GM21619 (cell line): Measurements from ENCODE around the gene CAPG.
"Not testable (repeated sequence)": the region's sequence is repeated elsewhere in the genome, so short reads cannot be mapped to it uniquely, and the experiment has no call there.

Experiments used
- ATAC-seq: cut with Tn5 transposase; IDR thresholded peaks from one replicate; pipeline ENCODE4 v1.9.1; 2021; ENCODE audit not compliant: unreplicated experiment

CAPG gene, protein sequence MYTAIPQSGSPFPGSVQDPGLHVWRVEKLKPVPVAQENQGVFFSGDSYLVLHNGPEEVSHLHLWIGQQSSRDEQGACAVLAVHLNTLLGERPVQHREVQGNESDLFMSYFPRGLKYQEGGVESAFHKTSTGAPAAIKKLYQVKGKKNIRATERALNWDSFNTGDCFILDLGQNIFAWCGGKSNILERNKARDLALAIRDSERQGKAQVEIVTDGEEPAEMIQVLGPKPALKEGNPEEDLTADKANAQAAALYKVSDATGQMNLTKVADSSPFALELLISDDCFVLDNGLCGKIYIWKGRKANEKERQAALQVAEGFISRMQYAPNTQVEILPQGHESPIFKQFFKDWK

DNA sequence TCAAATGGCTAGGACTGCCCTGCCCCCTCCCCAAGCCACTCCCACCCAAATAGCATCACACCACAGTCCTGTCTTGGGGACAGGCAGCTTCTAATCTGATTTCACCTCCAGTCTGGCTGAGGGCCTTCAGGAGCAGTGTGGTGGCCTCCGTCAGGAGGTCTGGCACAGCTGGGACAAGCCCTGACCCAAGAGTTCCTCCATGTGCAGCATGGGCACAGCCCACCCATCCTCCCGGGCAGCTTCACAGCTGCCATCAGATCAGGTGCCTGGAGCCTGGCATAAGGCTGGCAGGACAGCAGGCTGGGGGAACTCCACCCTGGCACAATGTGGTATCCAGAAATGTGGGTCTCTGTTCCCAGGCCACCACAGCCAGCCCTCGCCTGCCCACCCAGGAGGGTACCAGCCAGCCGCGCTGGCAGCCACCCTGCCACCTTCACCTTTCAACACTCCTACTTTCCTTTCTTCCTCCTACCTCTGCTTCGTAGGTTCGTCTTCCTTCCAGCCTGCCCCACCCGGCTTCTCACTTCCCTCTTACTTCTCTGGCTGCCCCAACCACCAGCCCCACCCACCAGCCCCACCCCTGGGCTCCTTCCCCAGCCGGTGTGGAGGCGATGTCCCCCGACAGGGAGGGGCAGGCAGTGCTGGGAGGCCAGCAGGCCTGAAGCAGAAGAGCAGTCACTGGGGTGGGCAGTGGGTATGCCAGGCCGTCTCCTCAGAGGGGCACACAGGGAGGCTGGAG lies at the start of gene CAPG:
Gene CAPG (minus strand): TSS at position 522 of the 739 bp plus-strand sequence. CDS start 8,221 bp downstream, outside the sequence.
- ATAC-seq = peak; percentile 56

DNA sequence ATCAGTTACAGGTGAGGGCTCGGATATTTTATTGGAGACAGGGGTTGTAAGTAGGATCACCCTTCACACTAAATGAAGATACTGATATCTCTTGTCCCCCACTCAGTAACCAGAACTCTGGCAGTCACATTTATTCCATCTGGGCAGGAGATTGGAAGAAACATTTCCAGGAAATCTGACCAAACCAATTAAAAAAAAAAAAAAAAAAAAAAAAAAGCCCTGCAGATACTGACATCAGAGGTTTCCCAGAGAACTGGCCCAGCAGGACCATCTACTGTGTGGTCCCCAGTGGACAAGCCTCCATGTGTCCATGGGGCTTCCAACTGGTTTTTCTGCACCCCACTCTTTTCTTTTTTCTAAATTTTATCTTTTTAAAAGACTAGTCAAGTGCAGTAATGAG lies 49.6 kb upstream of the CAPG start:
- ATAC-seq = no peak

DNA sequence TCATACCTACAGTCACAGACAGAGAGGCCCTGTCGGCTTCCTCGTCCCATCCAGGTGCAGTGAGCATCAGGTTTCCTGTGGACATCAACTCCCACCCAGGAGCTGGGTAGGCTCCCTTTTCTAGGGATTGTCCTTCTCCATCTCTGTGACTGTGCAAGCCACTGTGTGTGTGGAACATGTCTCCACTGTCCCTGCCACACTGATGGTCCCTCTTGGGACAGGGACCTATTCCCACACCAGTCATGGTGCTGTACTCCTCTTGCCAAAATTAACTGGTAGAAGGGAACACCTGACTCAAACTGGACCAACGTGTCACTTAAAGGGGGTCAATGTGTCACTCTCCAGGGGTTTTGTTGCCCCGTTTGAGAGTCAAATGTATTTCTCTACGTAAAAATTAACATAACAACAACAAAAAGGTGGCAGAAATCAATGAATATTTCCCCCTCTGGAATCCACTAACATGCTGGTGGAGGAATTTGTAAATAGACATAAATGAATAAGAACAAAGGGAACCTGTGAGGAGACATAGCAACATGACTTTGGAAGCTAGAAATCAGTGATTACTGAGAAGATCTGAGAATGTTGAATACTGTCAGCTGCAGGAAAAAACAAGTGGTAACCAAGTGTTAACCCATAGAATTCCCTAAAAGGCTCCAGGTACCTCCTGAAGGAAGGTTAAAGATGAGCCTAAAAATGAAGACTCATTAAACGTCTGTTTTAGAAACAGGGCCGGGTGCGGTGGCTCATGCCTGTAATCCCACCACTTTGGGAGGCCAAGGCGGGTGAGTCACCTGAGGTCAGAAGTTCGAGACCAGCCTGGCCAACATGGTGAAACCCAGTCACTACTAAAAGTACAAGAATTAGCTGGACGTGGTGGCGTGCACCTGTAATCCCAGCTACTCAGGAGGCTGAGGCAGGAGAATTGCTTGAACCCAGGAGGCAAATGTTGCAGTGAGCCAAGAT lies 48.7 kb upstream of the CAPG start:
- no peak for ATAC-seq

DNA sequence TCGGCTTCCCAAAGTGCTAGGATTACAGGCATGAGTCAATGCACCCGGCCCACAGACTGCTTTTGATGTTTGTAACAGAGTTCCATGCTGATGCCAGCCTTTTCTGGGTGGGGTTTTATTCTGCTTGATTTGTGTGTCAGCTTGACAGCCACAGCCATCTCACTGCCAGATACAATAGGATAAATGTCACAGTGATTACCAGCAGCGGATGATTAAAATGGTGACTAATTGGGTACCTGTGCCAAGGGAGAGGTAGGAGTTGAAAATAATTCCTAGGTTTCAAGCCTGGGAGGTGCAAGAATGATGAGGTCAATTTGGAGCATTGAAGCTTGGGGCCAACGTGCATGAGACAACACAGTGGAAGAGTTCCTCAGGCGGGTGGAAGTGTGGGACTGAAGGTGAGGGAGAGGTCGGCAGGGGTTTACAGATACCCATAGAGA lies 47.7 kb upstream of the CAPG start:
- no peak for ATAC-seq

DNA sequence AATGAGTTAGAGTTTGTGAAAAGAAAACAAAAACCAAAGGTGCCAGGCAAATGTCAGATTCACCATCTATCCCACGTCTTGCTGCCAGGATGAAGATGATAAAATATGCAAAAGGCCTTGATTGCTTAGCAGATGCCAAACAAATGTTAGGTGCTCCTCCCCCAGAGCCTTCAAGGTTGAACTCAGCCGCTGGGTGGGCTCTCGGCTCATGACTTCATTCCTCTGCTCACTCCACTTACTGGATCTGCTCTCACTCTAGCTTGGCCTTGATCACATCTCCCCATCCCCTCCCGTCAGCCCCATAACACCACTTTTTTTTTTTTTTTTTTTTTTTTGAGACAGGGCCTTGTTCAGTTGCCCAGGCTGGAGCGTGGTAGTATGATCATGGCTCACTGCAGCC lies 46.9 kb upstream of the CAPG start:
- no peak for ATAC-seq

DNA sequence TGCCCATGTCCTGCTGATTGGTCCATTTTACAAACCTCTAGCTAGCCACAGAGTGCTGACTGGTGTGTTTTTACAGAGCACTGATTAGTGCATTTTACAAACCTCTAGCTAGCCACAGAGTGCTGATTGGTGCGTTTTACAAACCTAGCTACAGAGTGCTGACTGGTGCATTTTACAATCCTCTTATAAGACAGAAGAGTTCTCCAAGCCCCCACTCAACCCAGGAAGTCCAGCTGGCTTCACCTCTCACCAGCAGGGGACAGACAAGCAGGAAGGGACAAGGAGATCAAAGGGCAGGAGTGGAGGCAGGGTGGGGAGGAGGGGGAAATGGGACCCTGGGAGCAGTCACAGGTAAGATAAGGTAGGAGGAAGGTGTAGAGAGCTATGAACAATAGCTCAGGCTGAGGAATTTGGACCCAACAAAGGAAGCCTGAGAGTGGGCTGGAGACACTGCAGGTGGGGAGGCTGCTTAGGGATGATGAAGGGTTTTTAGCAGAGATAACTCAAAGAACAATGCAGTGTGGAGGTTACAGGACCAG lies 45.5 kb upstream of the CAPG start:
- ATAC-seq = no peak

DNA sequence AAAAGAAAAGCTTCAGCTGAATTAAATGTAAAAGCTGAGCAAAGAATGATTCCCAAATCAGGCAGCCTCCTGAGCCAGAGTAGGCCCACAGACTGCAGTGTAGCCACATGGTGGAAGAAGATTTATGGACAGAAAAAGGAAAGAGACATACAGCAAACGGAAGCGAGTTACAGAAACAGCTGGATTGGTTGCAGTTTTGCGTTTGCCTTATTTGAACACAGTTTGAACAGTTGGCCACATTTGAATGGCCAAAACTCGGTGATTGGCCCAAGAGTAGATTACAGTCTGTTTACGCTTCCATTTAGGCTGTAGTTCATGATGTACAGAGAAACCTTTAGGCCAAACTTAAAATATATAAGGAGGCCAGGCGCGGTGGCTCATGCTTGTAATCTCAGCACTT lies 43.4 kb upstream of the CAPG start:
- no peak for ATAC-seq

DNA sequence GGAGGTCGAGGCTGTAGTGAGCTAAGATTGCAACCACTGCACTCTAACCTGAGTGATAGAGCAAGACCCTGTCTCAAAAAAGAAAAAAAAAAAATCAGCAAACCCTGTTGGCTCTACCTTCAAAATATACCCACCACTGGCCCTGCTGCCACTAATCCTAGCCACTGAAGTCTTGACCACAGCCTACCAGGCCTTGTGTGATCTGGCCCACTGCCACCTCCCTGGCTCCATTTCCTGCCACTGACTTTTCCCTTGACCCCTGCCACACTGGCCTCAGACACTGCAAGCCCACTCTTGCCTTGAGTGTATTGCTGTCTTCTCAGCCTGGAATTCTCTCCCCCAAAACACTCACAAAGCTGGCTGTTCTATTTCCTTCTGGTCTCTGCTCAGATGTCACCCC lies 42.1 kb upstream of the CAPG start:
- ATAC-seq = no peak

DNA sequence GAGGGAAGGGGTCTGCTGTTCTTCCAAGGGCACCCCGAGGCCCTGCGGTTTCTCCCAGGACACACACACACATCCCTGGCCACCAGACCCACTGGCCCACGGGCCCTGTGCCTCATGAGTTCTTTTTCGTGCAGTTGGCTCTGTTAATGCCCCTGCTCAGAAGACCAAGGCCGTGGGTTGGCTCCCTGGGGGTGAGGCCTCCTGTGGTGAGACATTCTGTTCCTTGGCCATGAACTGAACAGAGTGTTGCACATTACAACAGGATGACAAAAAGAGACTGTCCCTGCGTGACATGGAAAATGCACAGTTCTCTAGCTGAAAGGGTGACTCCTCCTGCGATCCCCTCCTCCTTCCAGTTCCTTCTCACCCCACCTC lies 39.0 kb upstream of the CAPG start:
- no peak for ATAC-seq

DNA sequence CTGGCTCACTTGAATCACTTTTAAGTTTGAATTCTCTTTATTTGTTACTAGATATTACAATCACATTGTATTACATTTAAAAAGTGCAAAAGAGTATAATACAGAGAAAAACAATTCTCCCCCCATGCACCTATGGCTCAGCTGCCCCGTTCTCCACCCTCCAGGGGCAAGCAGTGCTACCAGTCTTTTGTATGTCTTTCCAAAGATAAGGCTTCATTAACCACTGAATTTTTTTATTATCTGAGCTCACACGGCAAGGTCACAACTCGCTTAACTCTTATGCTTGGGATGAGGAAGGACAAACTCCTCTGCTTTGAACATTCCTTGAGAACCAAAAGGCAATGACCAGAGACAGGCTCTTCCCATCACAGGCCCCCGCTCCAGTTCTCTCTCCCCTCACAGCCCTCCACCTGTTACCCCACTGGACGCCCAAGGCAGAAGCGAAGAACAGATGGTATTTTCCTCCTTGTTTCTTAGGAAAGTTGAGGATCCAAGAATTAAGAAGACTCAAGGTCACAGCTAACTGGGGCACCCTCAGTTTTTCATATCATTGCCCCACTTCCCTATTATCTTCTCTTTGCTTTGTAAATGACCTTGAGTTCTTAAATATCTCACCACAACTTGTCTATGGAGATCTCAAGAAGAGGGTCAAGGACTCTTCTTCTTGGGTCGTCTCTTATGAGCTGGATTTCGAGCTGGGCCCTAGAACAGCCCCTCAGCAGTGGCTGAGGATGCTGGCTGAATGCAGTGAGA lies 38.5 kb upstream of the CAPG start:
- ATAC-seq = no peak

DNA sequence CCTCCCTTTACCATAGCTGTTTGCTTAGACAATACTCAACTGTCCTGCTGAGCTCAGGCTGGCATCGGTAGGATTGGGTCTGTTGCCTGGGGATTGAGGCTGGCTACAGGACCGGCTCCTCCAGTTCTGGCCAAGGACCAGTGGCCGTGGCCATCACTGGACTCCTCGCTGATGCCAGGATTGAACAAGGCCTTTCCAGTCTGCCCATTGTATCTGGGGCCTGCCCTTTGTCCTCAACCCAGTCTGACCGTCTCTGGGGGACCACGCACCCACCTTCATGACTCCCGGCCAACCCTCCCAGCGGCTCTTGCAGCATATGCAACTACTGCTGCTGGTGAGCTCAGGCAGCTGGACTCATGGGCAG lies 37.0 kb upstream of the CAPG start:
- ATAC-seq = no peak

DNA sequence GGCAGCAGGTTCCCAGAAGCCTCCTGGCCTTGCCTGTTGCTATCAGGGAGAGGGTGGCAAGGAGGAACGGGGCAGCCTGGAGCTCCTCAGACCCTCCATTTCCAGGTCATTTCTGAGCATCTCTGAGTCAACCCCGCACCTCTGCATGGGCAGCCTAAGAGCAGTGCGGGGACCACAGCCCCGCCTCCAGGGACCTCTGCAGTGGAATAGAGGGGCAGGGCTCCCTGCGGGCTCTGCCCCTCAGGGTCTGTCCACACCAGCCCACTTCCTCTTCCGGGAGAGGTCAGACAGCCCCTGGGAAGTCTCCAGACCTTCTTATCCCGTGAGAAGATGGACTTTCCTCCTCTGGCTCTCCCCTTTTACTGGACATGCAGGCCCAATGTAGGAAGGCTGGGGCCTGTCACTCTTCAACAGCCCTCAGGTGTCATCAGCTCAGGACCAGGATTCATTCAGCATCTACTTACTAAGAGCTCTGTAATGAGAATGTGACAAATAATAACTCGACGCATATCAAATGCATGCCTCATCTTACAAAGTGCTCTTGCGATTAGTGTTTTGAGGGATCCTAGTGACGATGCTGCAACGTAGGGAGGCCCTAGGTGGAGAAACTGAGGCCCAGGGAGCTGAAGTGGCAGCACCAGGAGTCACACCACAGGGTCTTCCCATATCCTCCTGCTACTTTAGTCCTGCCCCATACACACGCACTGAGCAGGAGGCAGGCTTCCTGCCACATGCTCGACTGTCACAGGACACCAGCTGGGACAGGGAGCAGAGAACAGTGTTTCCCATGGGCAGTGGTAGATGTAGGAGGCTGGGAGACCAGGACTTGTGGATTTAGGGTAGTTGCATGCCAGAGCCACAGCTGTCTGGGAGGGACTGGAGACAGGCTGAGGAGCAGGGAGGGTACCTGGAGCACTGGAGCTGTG lies 36.4 kb upstream of the CAPG start:
- ATAC-seq = no peak

DNA sequence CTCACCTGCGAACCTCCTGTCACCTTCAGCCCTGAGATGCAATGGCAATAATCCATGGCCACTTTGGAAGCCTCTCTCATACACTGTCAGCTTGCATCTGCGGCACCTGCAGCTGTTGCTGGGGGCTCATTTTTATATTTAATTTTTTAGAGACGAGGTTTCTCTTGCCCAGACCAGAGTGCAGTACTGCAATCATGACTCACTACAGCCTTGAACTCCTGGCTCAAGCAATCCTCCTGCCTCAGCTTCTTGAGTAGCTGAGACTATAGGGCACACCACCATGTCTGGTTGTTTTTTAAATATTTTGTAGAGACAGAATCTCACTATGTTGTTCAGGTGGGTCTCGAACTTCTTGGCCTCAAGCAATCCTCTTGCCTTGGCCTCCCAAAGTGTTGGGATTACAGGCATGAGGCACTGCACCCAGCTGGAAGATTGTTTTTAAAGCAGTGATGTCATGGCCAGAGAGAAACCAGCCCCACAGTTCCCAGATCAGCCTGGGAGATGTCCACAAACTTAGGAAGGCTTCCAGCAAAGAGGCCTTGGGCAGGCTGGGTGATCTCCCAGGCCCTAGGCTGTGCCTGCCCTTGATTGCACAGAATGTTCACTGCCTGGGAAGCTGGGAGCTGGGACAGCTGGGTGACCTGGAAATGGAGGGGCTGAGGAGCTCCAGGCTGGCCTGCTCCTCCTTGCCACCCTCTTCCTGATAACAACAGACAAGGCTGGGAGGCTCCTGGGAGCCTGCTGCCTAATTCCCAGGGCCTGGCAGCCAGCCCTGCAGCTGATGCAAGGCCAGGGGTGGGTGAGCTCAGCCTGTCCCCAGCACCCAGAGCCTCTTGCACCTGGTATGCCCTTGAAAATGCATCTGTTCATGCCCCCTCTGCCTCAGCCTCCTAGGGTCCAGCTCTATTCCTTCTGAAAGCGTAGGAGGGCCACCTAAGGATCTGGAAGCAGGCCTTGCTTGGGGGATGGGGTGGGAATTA lies 35.4 kb upstream of the CAPG start:
- no peak for ATAC-seq

DNA sequence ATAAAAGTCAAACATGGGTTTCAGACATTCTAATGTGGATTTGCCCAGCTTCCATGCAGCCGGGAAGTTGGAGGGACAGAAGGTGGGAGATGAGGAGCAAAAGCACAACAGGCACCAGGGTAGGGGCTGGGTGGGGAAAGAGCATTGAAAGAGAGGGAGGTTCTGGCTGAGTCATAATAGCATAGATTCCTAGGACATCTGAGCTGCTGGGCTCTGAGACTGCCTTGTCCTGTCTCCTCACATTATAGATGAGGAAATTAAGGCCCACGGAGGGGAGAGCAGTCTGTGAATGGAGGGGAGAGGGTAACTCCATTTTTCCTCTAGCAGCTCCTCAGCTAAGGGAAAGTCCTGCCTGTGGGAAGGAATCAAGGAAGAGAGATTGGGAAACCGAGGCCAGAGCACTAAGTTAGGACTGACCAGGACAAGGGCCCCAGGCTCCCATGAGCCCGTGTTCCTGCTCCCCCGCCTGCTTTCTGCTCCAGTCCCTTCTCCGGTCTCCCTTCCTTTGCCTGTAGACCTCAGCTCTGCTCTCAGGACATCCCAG lies 34.5 kb upstream of the CAPG start:
- no peak for ATAC-seq

DNA sequence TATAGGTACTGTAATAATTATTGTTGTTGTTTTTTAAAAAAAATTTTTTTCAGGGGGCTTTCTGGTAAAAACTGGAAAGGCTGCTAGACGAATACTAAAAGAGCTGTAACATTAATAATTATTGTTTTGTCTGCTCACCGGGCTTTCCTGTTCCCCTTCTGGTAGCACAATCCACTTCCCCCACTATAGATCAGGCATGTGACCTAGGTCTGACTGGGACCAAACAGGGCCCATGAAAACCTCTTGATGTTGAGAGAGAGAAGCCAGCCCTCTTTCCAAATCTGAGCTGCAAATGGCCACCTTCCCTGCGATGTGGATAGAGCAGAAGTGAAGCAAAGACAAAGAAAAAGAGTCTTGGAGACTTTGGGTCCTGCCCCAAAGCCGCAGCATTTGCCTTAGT lies 31.7 kb upstream of the CAPG start:
- no peak for ATAC-seq

DNA sequence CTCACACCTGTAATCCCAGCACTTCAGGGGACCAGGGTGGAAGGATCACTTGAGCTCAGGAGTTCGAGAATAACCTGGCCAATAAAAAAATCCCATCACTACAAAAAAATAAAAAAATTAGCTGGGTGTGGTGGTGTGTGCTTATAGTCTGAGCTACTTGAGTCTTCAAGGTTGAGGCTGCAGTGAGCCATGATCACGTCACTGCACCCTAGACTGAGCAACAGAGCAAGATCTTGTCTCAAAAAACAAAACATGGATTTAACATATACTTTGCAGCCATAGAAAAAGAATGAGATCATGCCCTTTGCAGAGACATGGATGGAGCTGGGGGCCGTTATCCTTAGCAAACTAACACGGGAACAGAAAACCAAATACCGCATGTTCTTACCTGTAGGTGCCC lies 30.6 kb upstream of the CAPG start:
- no peak for ATAC-seq

DNA sequence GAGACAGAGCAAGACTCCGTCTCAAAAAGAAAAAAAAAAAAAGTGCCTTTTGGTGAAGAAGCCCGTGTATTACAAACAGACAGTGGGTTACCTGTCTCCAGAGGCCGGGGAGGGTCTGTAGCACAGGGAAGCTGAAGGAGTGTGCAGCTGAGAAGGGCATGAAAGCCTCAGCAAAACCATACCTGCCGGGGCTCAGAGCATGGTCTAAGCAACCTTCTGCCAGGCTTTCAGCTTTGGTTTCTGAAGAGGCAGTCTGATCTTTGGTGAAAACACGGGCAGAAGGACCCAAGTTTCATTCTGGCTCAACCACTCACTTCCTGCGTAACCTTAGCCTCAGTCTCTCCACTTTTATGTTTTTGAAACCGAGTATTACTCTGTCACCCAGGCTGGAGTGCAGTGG lies 29.8 kb upstream of the CAPG start:
- ATAC-seq = no peak

DNA sequence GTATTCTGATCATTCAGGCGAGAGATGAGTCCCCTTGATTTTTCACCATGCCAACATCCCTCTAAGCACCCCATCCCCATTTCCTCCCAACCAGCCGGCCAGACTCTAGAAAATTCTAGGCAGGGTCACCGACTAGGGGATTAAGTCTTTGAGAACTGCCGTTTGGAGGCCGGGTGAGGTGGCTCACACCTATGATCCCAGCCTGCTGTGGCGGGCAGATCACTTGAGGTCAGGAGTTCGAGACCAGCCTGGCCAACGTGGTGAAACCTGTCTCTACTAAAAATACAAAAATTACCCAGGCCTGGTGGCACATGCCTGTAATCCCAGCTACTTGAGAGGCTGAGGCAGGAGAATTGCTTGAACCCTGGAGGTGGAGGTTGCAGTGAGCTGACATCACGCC lies 29.4 kb upstream of the CAPG start:
- not testable (repeated sequence) for ATAC-seq
